ENCODE data around the gene PHKB. TPM values are rescaled to one million over a fixed set of nuclear protein-coding genes. Genes with fewer than 3 reads are reported as not detected.
"Not testable (repeated sequence)": the region's sequence is repeated elsewhere in the genome, so short reads cannot be mapped to it uniquely, and the experiment has no call there.

PHKB gene
- total RNA-seq (96.6 TPM), polyA plus RNA-seq (10 to 100 TPM; 28.8 to 43.2 (median 35.8) TPM)

- H3K4me3 Mint-ChIP-seq, result peak within 1 kb of the TSS; percentile 91 to 99 (median 94)
- peaks cover 48 to 80% (median 65%) of the 10 kb centered on the region in 4 donors for H3K4me1 Mint-ChIP-seq
- no peaks in the 10 kb centered on the region for H3K27me3 Mint-ChIP-seq
- Histone ChIP-seq H3K27me3 (ENCODE audit: control insufficient read depth, insufficient read depth, low read length) (no peaks in the 10 kb centered on the region), H3K9me3 (ENCODE audit: control insufficient read depth in 2 of 2, low read length in 2 of 2) (no peaks in the 10 kb centered on the region), H3K36me3 (ENCODE audit: control insufficient read depth, insufficient read depth, low read length) (peaks cover 10% of the 10 kb centered on the region), H3K4me1 (ENCODE audit: control insufficient read depth, insufficient read depth, low read length, poor library complexity, severe bottlenecking) (peaks cover 58% of the 10 kb centered on the region), H3K27ac (ENCODE audit: insufficient read depth, low read length, poor library complexity, severe bottlenecking) (peak within 1 kb of the TSS; percentile 89), H3K4me3 (ENCODE audit: low read depth, low read length) (peak within 1 kb of the TSS; percentile 96)
- peaks cover 21% of the 10 kb centered on the region for H3K36me3 Mint-ChIP-seq
- H3K27ac Mint-ChIP-seq, result peak within 1 kb of the TSS; percentile 96 to 99 (median 97)
- H3K9me3 Mint-ChIP-seq, result no peaks in the 10 kb centered on the region
- DNase-seq (peak; percentile 94 to 98 (median 97)), ATAC-seq (ENCODE audit: low read depth in 2 of 2) (peak; percentile 96 to 97)
Measured at GRCh38 chr16:47460711-47461597, at the start of gene PHKB, which contains the start of gene ITFG1. Gene PHKB, plus strand, starts transcription at chr16:47461331. Its CDS starts 20 bp downstream, at chr16:47461351. Gene ITFG1, minus strand, starts transcription at chr16:47461063. Its CDS starts 18 bp downstream, at chr16:47461045.

GRCh38 chr16:47413041-47413440 is 48.1 kb upstream of the PHKB start:
- Mint-ChIP-seq H3K4me3 (no peak overlapping the region), H3K36me3 (peaks cover 49% of the 10 kb centered on the region), H3K9me3 (peaks cover 0 to 2% (median 0%) of the 10 kb centered on the region in 7 donors), H3K27me3 (no peaks in the 10 kb centered on the region), H3K27ac (peak overlapping the region in 1 of 3 donors; percentile 33), H3K4me1 (peaks cover 12 to 31% (median 19%) of the 10 kb centered on the region in 4 donors)
- DNase-seq (no peak), ATAC-seq (ENCODE audit: low read depth in 2 of 2) (no peak)
- Histone ChIP-seq H3K27me3 (ENCODE audit: control insufficient read depth, insufficient read depth, low read length) (no peaks in the 10 kb centered on the region), H3K27ac (ENCODE audit: insufficient read depth, low read length, poor library complexity, severe bottlenecking) (no peak overlapping the region), H3K4me1 (ENCODE audit: control insufficient read depth, insufficient read depth, low read length, poor library complexity, severe bottlenecking) (peaks cover 11% of the 10 kb centered on the region), H3K9me3 (ENCODE audit: control insufficient read depth in 2 of 2, low read length in 2 of 2) (no peaks in the 10 kb centered on the region), H3K36me3 (ENCODE audit: control insufficient read depth, insufficient read depth, low read length) (peaks cover 2% of the 10 kb centered on the region), H3K4me3 (ENCODE audit: low read depth, low read length) (no peak overlapping the region)

- no peak overlapping the region for H3K4me3 ChIP-seq (ENCODE audit: low read depth, low read length)
- peaks cover 50% of the 10 kb centered on the region for H3K36me3 Mint-ChIP-seq
- H3K27me3 ChIP-seq (ENCODE audit: control insufficient read depth, insufficient read depth, low read length), result no peaks in the 10 kb centered on the region
- no peak overlapping the region for H3K27ac Mint-ChIP-seq
- no peaks in the 10 kb centered on the region for H3K27me3 Mint-ChIP-seq
- H3K27ac ChIP-seq (ENCODE audit: insufficient read depth, low read length, poor library complexity, severe bottlenecking), result no peak overlapping the region
- H3K9me3 Mint-ChIP-seq, result peaks cover 0 to 2% (median 0%) of the 10 kb centered on the region in 7 donors
- peaks cover 5% of the 10 kb centered on the region for H3K36me3 ChIP-seq (ENCODE audit: control insufficient read depth, insufficient read depth, low read length)
- H3K4me1 ChIP-seq (ENCODE audit: control insufficient read depth, insufficient read depth, low read length, poor library complexity, severe bottlenecking), result peaks cover under 1% of the 10 kb centered on the region
- H3K4me3 Mint-ChIP-seq, result no peak overlapping the region
- ATAC-seq (ENCODE audit: low read depth in 2 of 2) (no peak), DNase-seq (no peak)
- H3K4me1 Mint-ChIP-seq, result peaks cover 7 to 25% (median 12%) of the 10 kb centered on the region in 4 donors
- no peaks in the 10 kb centered on the region for H3K9me3 ChIP-seq (ENCODE audit: control insufficient read depth in 2 of 2, low read length in 2 of 2)
Measured at GRCh38 chr16:47416869-47417268, 44.3 kb upstream of the PHKB start.

- H3K36me3 ChIP-seq (ENCODE audit: control insufficient read depth, insufficient read depth, low read length), result peaks cover 43% of the 10 kb centered on the region
- no peaks in the 10 kb centered on the region for H3K4me1 ChIP-seq (ENCODE audit: control insufficient read depth, insufficient read depth, low read length, poor library complexity, severe bottlenecking)
- no peaks in the 10 kb centered on the region for H3K9me3 ChIP-seq (ENCODE audit: control insufficient read depth in 2 of 2, low read length in 2 of 2)
- ATAC-seq (ENCODE audit: low read depth in 2 of 2) (no peak), DNase-seq (no peak)
- Mint-ChIP-seq H3K4me3 (no peak overlapping the region), H3K4me1 (peaks cover 0 to 8% (median 1%) of the 10 kb centered on the region in 4 donors), H3K9me3 (no peaks in the 10 kb centered on the region), H3K27me3 (no peaks in the 10 kb centered on the region), H3K36me3 (peaks cover 45% of the 10 kb centered on the region), H3K27ac (no peak overlapping the region)
- no peak overlapping the region for H3K27ac ChIP-seq (ENCODE audit: insufficient read depth, low read length, poor library complexity, severe bottlenecking)
- no peak overlapping the region for H3K4me3 ChIP-seq (ENCODE audit: low read depth, low read length)
- H3K27me3 ChIP-seq (ENCODE audit: control insufficient read depth, insufficient read depth, low read length), result no peaks in the 10 kb centered on the region
Measured at GRCh38 chr16:47424846-47425245, 36.3 kb upstream of the PHKB start.

- no peak overlapping the region for H3K27ac ChIP-seq (ENCODE audit: insufficient read depth, low read length, poor library complexity, severe bottlenecking)
- H3K9me3 ChIP-seq (ENCODE audit: control insufficient read depth in 2 of 2, low read length in 2 of 2), result no peaks in the 10 kb centered on the region
- peaks cover 0 to 13% (median 4%) of the 10 kb centered on the region in 4 donors for H3K4me1 Mint-ChIP-seq
- H3K27me3 ChIP-seq (ENCODE audit: control insufficient read depth, insufficient read depth, low read length), result no peaks in the 10 kb centered on the region
- H3K4me3 Mint-ChIP-seq, result no peak overlapping the region
- H3K9me3 Mint-ChIP-seq, result no peaks in the 10 kb centered on the region
- H3K27ac Mint-ChIP-seq, result no peak overlapping the region
- no peaks in the 10 kb centered on the region for H3K4me1 ChIP-seq (ENCODE audit: control insufficient read depth, insufficient read depth, low read length, poor library complexity, severe bottlenecking)
- DNase-seq (no peak), ATAC-seq (ENCODE audit: low read depth in 2 of 2) (no peak)
- no peaks in the 10 kb centered on the region for H3K27me3 Mint-ChIP-seq
- H3K36me3 Mint-ChIP-seq, result peaks cover 43% of the 10 kb centered on the region
- H3K36me3 ChIP-seq (ENCODE audit: control insufficient read depth, insufficient read depth, low read length), result peaks cover 40% of the 10 kb centered on the region
- H3K4me3 ChIP-seq (ENCODE audit: low read depth, low read length), result no peak overlapping the region
Measured at GRCh38 chr16:47426806-47427205, 34.3 kb upstream of the PHKB start.

GRCh38 chr16:47431960-47432359 is 29.2 kb upstream of the PHKB start:
- peaks cover 11 to 28% (median 27%) of the 10 kb centered on the region in 4 donors for H3K4me1 Mint-ChIP-seq
- ATAC-seq (ENCODE audit: low read depth in 2 of 2) (no peak), DNase-seq (no peak)
- Histone ChIP-seq H3K27me3 (ENCODE audit: control insufficient read depth, insufficient read depth, low read length) (no peaks in the 10 kb centered on the region), H3K4me3 (ENCODE audit: low read depth, low read length) (no peak overlapping the region), H3K9me3 (ENCODE audit: control insufficient read depth in 2 of 2, low read length in 2 of 2) (no peaks in the 10 kb centered on the region), H3K36me3 (ENCODE audit: control insufficient read depth, insufficient read depth, low read length) (peaks cover 19% of the 10 kb centered on the region), H3K4me1 (ENCODE audit: control insufficient read depth, insufficient read depth, low read length, poor library complexity, severe bottlenecking) (no peaks in the 10 kb centered on the region), H3K27ac (ENCODE audit: insufficient read depth, low read length, poor library complexity, severe bottlenecking) (no peak overlapping the region)
- no peaks in the 10 kb centered on the region for H3K27me3 Mint-ChIP-seq
- H3K9me3 Mint-ChIP-seq, result no peaks in the 10 kb centered on the region
- peak overlapping the region in 1 of 3 donors; percentile 15 for H3K27ac Mint-ChIP-seq
- H3K4me3 Mint-ChIP-seq, result no peak overlapping the region
- peaks cover 29% of the 10 kb centered on the region for H3K36me3 Mint-ChIP-seq

- Mint-ChIP-seq H3K36me3 (peaks cover 37% of the 10 kb centered on the region), H3K4me1 (peaks cover 16 to 40% (median 34%) of the 10 kb centered on the region in 4 donors), H3K27ac (peak overlapping the region in 1 of 3 donors; percentile 5)
- not testable (repeated sequence) for H3K27ac ChIP-seq (ENCODE audit: insufficient read depth, low read length, poor library complexity, severe bottlenecking); ATAC-seq (ENCODE audit: low read depth in 2 of 2); H3K27me3 Mint-ChIP-seq; DNase-seq; H3K9me3 ChIP-seq (ENCODE audit: control insufficient read depth in 2 of 2, low read length in 2 of 2); H3K36me3 ChIP-seq (ENCODE audit: control insufficient read depth, insufficient read depth, low read length); H3K9me3 Mint-ChIP-seq; H3K4me3 Mint-ChIP-seq; H3K27me3 ChIP-seq (ENCODE audit: control insufficient read depth, insufficient read depth, low read length); H3K4me1 ChIP-seq (ENCODE audit: control insufficient read depth, insufficient read depth, low read length, poor library complexity, severe bottlenecking)
- peak overlapping the region; percentile 7 for H3K4me3 ChIP-seq (ENCODE audit: low read depth, low read length)
Measured at GRCh38 chr16:47434274-47434673, 26.9 kb upstream of the PHKB start.
